Stimulated activated effector memory CD8-positive, alpha-beta T cell treated with anti-CD3 and anti-CD28 coated beads, Interleukin-12 subunit alpha, Interleukin-12 subunit beta, amount 100 ng/mL, for 72 hours (primary cell): Measurements from ENCODE around the gene ZNF526.

Experiments used
- ATAC-seq: fragments of 150-1000 bp; cut with Tn5 transposase; 2 replicates; pipeline ENCODE4 v1.10.0; 2021
- DNase-seq, 2 donors: peaks; one replicate each; pipeline ENCODE4 v3.0.0; 2021 to 2022; ENCODE audit warnings: low spot score in 2 of 2
- H3K27ac Mint-ChIP-seq: one replicate; pipeline ENCODE4 v1.8.0; 2022; ENCODE audit warnings: mild to moderate bottlenecking, mixed read lengths
- H3K36me3 Mint-ChIP-seq: one replicate; pipeline ENCODE4 v1.8.0; 2022; ENCODE audit warnings: mild to moderate bottlenecking, mixed read lengths
- H3K4me1 Mint-ChIP-seq: one replicate; pipeline ENCODE4 v1.8.0; 2022; ENCODE audit warnings: mixed read lengths
- H3K4me3 Mint-ChIP-seq: one replicate; pipeline ENCODE4 v1.8.0; 2022; ENCODE audit warnings: mild to moderate bottlenecking, mixed read lengths
- H3K9me3 Mint-ChIP-seq: one replicate; pipeline ENCODE4 v1.8.0; 2022; ENCODE audit warnings: mixed read lengths

ZNF526 gene

GRCh38 chr19:42188665-42189064 lies 31.4 kb upstream of the ZNF526 start:
- Mint-ChIP-seq H3K4me3 (no peak overlapping the region), H3K27ac (peak overlapping the region; percentile 15), H3K36me3 (peaks cover under 1% of the 10 kb centered on the region), H3K4me1 (peaks cover 50% of the 10 kb centered on the region), H3K9me3 (peaks cover 3% of the 10 kb centered on the region)
- DNase-seq (no peak), ATAC-seq (no peak)

GRCh38 chr19:42189133-42189532 lies 31.0 kb upstream of the ZNF526 start:
- Mint-ChIP-seq H3K9me3 (peaks cover 3% of the 10 kb centered on the region), H3K27ac (no peak overlapping the region), H3K4me3 (no peak overlapping the region), H3K36me3 (no peaks in the 10 kb centered on the region), H3K4me1 (peaks cover 46% of the 10 kb centered on the region)
- DNase-seq (no peak), ATAC-seq (no peak)

DNA sequence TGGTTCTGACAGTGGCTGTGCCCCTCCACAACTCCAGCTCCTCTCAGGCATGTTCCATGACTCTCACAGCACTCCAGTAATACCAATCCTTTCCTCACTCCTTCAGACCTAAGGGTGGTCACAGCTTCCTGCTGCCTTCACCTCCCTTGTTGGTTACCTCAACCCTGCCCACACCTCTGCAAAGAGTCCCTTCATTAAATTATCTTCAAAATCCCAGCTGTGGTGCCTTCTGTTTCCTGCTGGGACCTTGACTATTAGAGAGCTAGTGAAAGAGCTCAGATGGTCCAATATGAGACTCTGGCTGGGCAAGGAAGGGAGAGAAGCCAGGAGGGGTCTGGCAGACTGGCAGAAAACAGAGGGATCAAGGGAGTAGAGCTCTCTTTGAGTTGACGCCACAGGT lies 28.8 kb upstream of the ZNF526 start:
- ATAC-seq (peak; percentile 32), DNase-seq (no peak)
- Mint-ChIP-seq H3K27ac (peak overlapping the region; percentile 65), H3K4me1 (peaks cover 34% of the 10 kb centered on the region), H3K9me3 (peaks cover 3% of the 10 kb centered on the region), H3K36me3 (peaks cover 9% of the 10 kb centered on the region), H3K4me3 (no peak overlapping the region)

DNA sequence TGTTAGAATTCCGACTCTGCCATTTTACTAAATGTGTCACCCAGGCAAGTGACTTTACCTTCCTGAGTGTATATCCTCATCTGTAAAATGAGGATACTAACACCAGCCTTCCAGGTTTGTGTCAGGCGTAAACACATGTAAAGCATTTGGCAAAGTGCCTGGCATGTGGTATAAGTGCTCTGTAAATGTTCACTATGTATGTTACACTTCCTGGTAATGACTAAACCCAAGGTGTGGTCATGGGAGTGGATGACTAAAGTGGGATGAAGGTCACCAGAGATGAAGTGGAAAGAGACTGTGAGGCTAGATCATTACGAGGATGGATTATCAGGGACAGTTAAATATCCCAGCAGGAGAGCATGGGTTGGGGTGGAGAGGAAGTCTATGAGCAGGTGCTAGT lies 28.3 kb upstream of the ZNF526 start:
- Mint-ChIP-seq H3K27ac (peak overlapping the region; percentile 65), H3K4me3 (no peak overlapping the region), H3K36me3 (peaks cover 14% of the 10 kb centered on the region), H3K9me3 (peaks cover 3% of the 10 kb centered on the region), H3K4me1 (peaks cover 40% of the 10 kb centered on the region)
- DNase-seq (no peak), ATAC-seq (peak; percentile 97)

GRCh38 chr19:42193294-42193693 lies 26.8 kb upstream of the ZNF526 start:
- peaks cover 28% of the 10 kb centered on the region for H3K36me3 Mint-ChIP-seq
- ATAC-seq (no peak), DNase-seq (no peak)
- peaks cover 3% of the 10 kb centered on the region for H3K9me3 Mint-ChIP-seq
- no peak overlapping the region for H3K4me3 Mint-ChIP-seq
- H3K4me1 Mint-ChIP-seq, result peaks cover 49% of the 10 kb centered on the region
- H3K27ac Mint-ChIP-seq, result no peak overlapping the region

DNA sequence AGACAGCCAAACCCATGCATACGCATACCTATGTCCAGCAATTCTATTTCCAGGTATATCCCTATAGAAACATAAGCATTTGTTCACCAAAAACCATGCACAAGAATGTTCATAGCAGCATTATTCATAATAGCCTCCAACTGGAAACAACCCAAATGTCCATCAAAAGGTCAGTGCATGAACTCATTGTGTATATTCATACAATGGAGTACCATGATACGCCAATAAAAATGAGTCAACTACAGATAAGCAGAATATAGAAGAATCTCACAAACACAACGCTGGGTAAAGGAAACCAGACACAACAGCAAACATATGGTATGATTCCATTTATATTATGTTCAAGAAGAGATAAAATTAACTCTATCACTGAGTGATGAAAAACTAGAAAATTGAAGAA lies 26.4 kb upstream of the ZNF526 start:
- H3K4me3 Mint-ChIP-seq, result no peak overlapping the region
- peaks cover 32% of the 10 kb centered on the region for H3K36me3 Mint-ChIP-seq
- peaks cover 50% of the 10 kb centered on the region for H3K4me1 Mint-ChIP-seq
- H3K27ac Mint-ChIP-seq, result peak overlapping the region; percentile 35
- no peak for ATAC-seq
- peaks cover 3% of the 10 kb centered on the region for H3K9me3 Mint-ChIP-seq
- DNase-seq, result no peak

DNA sequence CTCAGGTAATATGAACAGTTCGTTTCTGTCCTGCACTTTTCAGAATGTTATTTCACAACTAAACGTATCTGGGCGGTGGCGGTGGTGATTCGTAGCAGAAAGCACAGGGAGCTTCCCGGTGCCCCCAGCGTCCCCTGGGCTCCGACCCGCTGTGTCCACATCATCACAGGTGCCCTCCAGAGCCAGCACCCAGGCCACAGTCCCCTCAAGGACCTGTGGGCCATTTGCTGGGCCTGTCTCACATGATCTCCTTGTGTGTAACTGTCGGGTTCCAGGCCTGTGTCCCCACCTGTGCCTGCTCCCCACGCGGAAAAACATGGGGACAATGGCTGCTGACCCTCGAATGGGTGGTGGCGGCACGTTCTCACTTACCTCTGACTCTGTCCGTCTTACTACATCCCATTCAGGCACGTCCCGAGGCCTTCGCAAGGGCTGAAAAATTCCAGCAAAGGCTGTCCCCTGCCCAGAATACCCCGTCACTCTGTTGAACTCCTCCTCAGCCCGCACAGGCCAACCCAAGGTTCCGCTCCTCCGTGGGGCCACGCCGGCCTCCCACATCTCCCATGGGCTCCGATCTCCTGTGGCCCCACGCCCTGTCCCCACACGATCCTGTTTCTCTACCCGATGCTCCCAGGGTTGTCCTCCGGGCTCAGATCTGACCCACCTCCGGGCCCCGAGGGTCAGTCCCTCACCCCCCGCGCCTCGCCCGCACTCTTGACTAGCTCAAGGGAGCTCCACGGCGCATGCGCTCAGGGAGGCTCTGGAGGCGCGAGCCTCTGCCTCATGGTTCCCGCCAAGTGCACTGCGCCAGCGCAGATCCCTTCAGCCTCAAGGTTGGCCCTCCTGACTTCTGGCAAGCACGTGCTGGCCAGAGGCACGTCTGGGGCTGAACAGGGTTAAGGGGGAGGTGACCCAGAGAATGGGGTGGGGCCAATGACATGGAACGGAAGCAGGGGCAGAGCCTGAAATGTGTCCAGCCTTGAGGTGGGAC lies 23.8 kb upstream of the ZNF526 start:
- no peak for DNase-seq
- Mint-ChIP-seq H3K27ac (peak overlapping the region; percentile 60), H3K9me3 (peaks cover 3% of the 10 kb centered on the region), H3K4me1 (peaks cover 60% of the 10 kb centered on the region), H3K36me3 (peaks cover 57% of the 10 kb centered on the region), H3K4me3 (no peak overlapping the region)
- ATAC-seq, result no peak

- H3K27ac Mint-ChIP-seq, result no peak overlapping the region
- H3K36me3 Mint-ChIP-seq, result peaks cover 67% of the 10 kb centered on the region
- peaks cover 61% of the 10 kb centered on the region for H3K4me1 Mint-ChIP-seq
- ATAC-seq, result no peak
- peaks cover 3% of the 10 kb centered on the region for H3K9me3 Mint-ChIP-seq
- H3K4me3 Mint-ChIP-seq, result no peak overlapping the region
- no peak for DNase-seq
These were observed 22.7 kb upstream of the ZNF526 start for GRCh38 chr19:42197375-42197817.

- DNase-seq (peak in 1 of 2 donors; percentile 79), ATAC-seq (peak; percentile 70)
- Mint-ChIP-seq H3K9me3 (no peaks in the 10 kb centered on the region), H3K4me3 (peak overlapping the region; percentile 81), H3K36me3 (peaks cover 80% of the 10 kb centered on the region), H3K27ac (peak overlapping the region; percentile 94), H3K4me1 (peaks cover 75% of the 10 kb centered on the region)
These were observed 21.3 kb upstream of the ZNF526 start for GRCh38 chr19:42198676-42199439.

DNA sequence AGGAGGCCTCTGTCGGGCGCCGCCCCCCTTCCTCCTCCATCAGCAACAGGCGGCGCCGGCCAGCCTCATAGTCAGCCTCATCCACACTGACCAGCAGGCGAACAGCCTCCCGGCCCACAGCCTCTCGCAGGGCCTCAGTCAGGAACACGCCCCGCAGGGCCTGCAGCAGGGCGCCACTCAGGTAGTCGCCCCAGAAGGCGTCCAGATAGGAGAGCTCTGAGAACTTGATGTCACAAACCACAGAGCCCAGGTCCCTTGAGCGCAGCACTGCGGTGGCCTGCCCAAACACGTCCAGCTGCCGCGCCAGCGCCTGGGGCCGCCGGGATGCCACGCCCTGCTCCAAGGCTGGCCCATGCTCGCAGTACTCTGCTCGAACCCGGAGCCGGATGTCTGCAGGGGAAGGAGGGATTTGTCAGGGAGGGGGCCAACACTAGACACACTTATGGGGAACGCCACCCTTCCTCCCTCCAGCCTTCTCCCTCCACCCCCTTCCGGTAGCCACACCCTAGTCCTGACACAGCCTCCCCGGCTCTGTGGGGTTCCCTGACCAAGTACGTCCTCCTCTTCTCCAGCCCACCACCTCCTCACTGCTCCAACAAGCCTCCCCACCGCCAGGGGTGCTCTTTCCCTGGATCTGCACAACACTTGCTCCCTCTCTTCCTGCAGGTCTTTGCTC lies 20.5 kb upstream of the ZNF526 start:
- Mint-ChIP-seq H3K27ac (peak overlapping the region; percentile 94), H3K9me3 (no peaks in the 10 kb centered on the region), H3K36me3 (peaks cover 88% of the 10 kb centered on the region), H3K4me1 (peaks cover 82% of the 10 kb centered on the region), H3K4me3 (peak overlapping the region; percentile 81)
- DNase-seq (peak in 1 of 2 donors; percentile 80), ATAC-seq (peak; percentile 68)

DNA sequence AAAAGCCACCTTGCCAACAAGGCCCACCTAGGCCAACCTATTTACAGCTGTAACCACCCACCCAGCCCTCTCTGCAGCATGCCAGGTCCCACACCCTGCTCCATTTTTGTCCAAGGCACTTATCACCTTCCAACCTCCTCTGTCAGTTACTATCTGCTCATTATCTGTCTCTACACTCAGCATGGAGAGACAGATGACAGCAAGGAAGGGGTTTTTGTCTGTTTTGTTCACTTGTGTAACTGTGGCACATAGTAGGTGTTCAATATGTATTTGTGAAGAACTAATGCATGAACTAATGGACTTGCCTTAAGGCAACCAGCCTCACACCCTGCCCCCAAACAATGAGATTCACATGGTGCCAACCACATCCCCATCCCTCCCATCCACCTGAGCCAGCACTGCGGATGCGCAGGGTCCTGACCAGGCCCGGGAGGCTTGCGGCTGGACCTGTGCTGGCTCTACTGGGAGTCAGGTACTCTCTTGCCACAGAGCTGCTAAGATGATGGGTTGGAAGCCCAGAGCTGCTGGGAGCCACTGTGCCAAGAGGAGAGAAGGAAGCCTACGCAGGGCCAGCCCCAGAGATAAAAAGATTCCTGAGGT lies 19.9 kb upstream of the ZNF526 start:
- ATAC-seq, result no peak
- peak overlapping the region; percentile 94 for H3K27ac Mint-ChIP-seq
- H3K36me3 Mint-ChIP-seq, result peaks cover 94% of the 10 kb centered on the region
- H3K9me3 Mint-ChIP-seq, result no peaks in the 10 kb centered on the region
- H3K4me1 Mint-ChIP-seq, result peaks cover 86% of the 10 kb centered on the region
- DNase-seq, result no peak
- peak overlapping the region; percentile 81 for H3K4me3 Mint-ChIP-seq

DNA sequence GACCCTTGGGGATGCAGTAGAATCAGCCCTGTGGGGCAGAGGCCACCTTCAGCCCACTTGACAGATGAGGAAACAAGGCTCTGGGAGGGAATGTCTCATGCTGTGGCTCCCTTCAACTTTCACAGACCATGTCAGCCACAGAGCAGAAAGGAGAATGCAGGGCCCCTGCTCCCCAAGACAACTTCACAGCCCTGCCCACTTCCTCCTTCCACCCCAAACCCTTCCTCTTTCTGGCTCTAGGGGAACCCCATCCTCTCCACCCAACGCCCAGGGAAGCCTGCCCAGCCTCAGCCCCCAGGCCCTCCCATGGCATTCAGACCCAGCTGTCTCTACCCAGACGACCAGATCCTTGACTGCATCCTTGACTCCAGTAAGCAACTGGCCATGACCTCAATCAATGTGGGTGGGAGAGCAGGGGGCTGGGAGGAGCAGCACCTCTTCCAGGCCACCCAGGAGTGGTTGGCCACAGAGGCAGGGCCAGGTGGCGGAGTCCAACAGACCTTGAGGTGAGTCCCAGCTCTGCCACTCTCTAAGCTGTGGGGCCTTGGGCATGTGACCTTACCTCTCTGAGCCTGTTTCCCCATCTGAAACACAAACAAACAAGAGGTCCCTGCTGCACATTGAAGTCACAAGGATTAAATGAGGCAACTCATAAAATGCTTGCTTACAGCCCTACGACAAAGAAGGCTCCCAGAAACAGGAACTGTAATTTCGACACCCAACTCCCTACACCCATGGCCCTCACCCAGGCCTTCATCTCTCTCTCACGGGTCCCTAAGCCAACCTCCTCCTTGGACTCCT lies 18.4 kb upstream of the ZNF526 start:
- peak overlapping the region; percentile 94 for H3K27ac Mint-ChIP-seq
- peaks cover 85% of the 10 kb centered on the region for H3K4me1 Mint-ChIP-seq
- peak overlapping the region; percentile 81 for H3K4me3 Mint-ChIP-seq
- ATAC-seq (peak; percentile 74), DNase-seq (peak in 1 of 2 donors; percentile 79)
- H3K36me3 Mint-ChIP-seq, result peaks cover 96% of the 10 kb centered on the region
- no peaks in the 10 kb centered on the region for H3K9me3 Mint-ChIP-seq

- peak overlapping the region; percentile 81 for H3K4me3 Mint-ChIP-seq
- no peak for ATAC-seq
- H3K4me1 Mint-ChIP-seq, result peaks cover 84% of the 10 kb centered on the region
- peak overlapping the region; percentile 94 for H3K27ac Mint-ChIP-seq
- H3K9me3 Mint-ChIP-seq, result no peaks in the 10 kb centered on the region
- peaks cover 97% of the 10 kb centered on the region for H3K36me3 Mint-ChIP-seq
- DNase-seq, result no peak
These were observed 17.7 kb upstream of the ZNF526 start for GRCh38 chr19:42202290-42202880.

DNA sequence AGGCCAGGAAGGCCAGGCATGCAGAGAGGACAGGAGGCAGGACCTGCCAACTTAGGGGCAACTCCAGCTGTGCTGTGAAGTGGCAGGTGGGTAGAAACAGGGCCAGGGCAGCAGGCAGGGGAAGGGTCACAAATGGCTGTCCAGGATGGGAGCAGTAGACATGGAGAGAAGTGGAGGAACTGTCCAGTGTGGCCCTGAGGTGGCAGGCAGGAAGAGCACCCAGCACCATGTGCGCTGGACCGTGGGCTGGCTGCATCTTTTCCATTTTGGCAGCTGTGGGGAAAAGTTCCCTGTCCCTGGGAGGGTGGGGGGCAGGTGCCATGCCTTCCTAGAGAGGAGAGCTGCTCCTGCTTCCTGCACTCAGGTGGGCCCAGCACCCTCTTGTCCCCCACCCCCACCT lies 16.4 kb upstream of the ZNF526 start:
- Mint-ChIP-seq H3K27ac (peak overlapping the region; percentile 94), H3K9me3 (no peaks in the 10 kb centered on the region), H3K36me3 (peaks cover 97% of the 10 kb centered on the region), H3K4me3 (no peak overlapping the region), H3K4me1 (peaks cover 89% of the 10 kb centered on the region)
- ATAC-seq (no peak), DNase-seq (no peak)
